T-helper 1 cell treated with Interleukin-12 subunit alpha and Interleukin-12 subunit beta and Interleukin-4 antibody, amounts not matched to agents 30 μg/mL and 1 μg/mL, for 36 hours (primary cell): Measurements from ENCODE around the gene CAPS2.

Experiments used
- H3K27ac Mint-ChIP-seq: one replicate; pipeline ENCODE4 v1.8.0; 2021; ENCODE audit warnings: mild to moderate bottlenecking, mixed read lengths
- H3K27me3 Mint-ChIP-seq: one replicate; pipeline ENCODE4 v1.8.0; 2021; ENCODE audit warnings: low read depth, mixed read lengths
- H3K36me3 Mint-ChIP-seq: one replicate; pipeline ENCODE4 v1.8.0; 2021; ENCODE audit warnings: low read depth, mixed read lengths
- H3K4me1 Mint-ChIP-seq: one replicate; pipeline ENCODE4 v1.8.0; 2021; ENCODE audit warnings: low read depth, mixed read lengths
- H3K4me3 Mint-ChIP-seq: one replicate; pipeline ENCODE4 v1.8.0; 2021; ENCODE audit warnings: mild to moderate bottlenecking, moderate library complexity, mixed read lengths
- H3K9me3 Mint-ChIP-seq: one replicate; pipeline ENCODE4 v1.8.0; 2021; ENCODE audit warnings: mixed read lengths

The CAPS2 gene

GRCh38 chr12:75327642-75328041, 2.5 kb downstream of the CAPS2 start:
- H3K27me3 Mint-ChIP-seq, result peaks cover 33% of the 10 kb centered on the region
- peaks cover 7% of the 10 kb centered on the region for H3K4me1 Mint-ChIP-seq
- H3K36me3 Mint-ChIP-seq, result no peaks in the 10 kb centered on the region
- H3K27ac Mint-ChIP-seq, result no peak overlapping the region
- H3K9me3 Mint-ChIP-seq, result no peaks in the 10 kb centered on the region
- H3K4me3 Mint-ChIP-seq, result no peak overlapping the region

GRCh38 chr12:75323663-75324062, 6.5 kb downstream of the CAPS2 start:
- H3K9me3 Mint-ChIP-seq, result no peaks in the 10 kb centered on the region
- no peaks in the 10 kb centered on the region for H3K36me3 Mint-ChIP-seq
- H3K4me3 Mint-ChIP-seq, result no peak overlapping the region
- H3K4me1 Mint-ChIP-seq, result no peaks in the 10 kb centered on the region
- no peak overlapping the region for H3K27ac Mint-ChIP-seq
- peaks cover 17% of the 10 kb centered on the region for H3K27me3 Mint-ChIP-seq

GRCh38 chr12:75322464-75322863, 7.7 kb downstream of the CAPS2 start:
- Mint-ChIP-seq H3K27me3 (peaks cover 12% of the 10 kb centered on the region), H3K9me3 (no peaks in the 10 kb centered on the region), H3K27ac (no peak overlapping the region), H3K4me1 (no peaks in the 10 kb centered on the region), H3K4me3 (no peak overlapping the region), H3K36me3 (no peaks in the 10 kb centered on the region)

GRCh38 chr12:75317784-75318183, 12.3 kb downstream of the CAPS2 start:
- Mint-ChIP-seq H3K4me3 (no peak overlapping the region), H3K27ac (no peak overlapping the region), H3K27me3 (peaks cover 8% of the 10 kb centered on the region), H3K9me3 (no peaks in the 10 kb centered on the region), H3K36me3 (no peaks in the 10 kb centered on the region), H3K4me1 (no peaks in the 10 kb centered on the region)

GRCh38 chr12:75315518-75315917, 14.6 kb downstream of the CAPS2 start:
- Mint-ChIP-seq H3K27me3 (peaks cover 7% of the 10 kb centered on the region), H3K27ac (no peak overlapping the region), H3K9me3 (no peaks in the 10 kb centered on the region), H3K36me3 (no peaks in the 10 kb centered on the region), H3K4me1 (no peaks in the 10 kb centered on the region), H3K4me3 (no peak overlapping the region)

GRCh38 chr12:75311369-75311768, 18.8 kb downstream of the CAPS2 start:
- Mint-ChIP-seq H3K36me3 (no peaks in the 10 kb centered on the region), H3K9me3 (no peaks in the 10 kb centered on the region), H3K27ac (no peak overlapping the region), H3K27me3 (peaks cover 3% of the 10 kb centered on the region), H3K4me3 (no peak overlapping the region), H3K4me1 (no peaks in the 10 kb centered on the region)

- Mint-ChIP-seq H3K36me3 (no peaks in the 10 kb centered on the region), H3K27me3 (peaks cover 3% of the 10 kb centered on the region), H3K27ac (no peak overlapping the region)
Measured at GRCh38 chr12:75308279-75308678, 21.8 kb downstream of the CAPS2 start.

GRCh38 chr12:75305412-75306332, 24.5 kb downstream of the CAPS2 start:
- Mint-ChIP-seq H3K27me3 (no peaks in the 10 kb centered on the region), H3K36me3 (no peaks in the 10 kb centered on the region), H3K9me3 (no peaks in the 10 kb centered on the region), H3K27ac (no peak overlapping the region), H3K4me3 (no peak overlapping the region), H3K4me1 (no peaks in the 10 kb centered on the region)

More at GRCh38 chr12:75308279-75308678, 21.8 kb downstream of the CAPS2 start:
- Mint-ChIP-seq H3K4me1 (no peaks in the 10 kb centered on the region), H3K9me3 (no peaks in the 10 kb centered on the region), H3K4me3 (no peak overlapping the region)

GRCh38 chr12:75302781-75303180, 27.3 kb downstream of the CAPS2 start:
- Mint-ChIP-seq H3K9me3 (no peaks in the 10 kb centered on the region), H3K36me3 (no peaks in the 10 kb centered on the region), H3K27ac (no peak overlapping the region), H3K4me1 (no peaks in the 10 kb centered on the region), H3K4me3 (no peak overlapping the region), H3K27me3 (no peaks in the 10 kb centered on the region)

- Mint-ChIP-seq H3K4me3 (no peak overlapping the region), H3K36me3 (no peaks in the 10 kb centered on the region), H3K27ac (no peak overlapping the region), H3K9me3 (no peaks in the 10 kb centered on the region), H3K4me1 (no peaks in the 10 kb centered on the region), H3K27me3 (no peaks in the 10 kb centered on the region)
Measured at GRCh38 chr12:75302225-75302624, 27.9 kb downstream of the CAPS2 start.

GRCh38 chr12:75294797-75295196, 35.3 kb downstream of the CAPS2 start:
- Mint-ChIP-seq H3K27ac (no peak overlapping the region), H3K4me3 (no peak overlapping the region), H3K36me3 (no peaks in the 10 kb centered on the region), H3K4me1 (no peaks in the 10 kb centered on the region), H3K27me3 (no peaks in the 10 kb centered on the region), H3K9me3 (no peaks in the 10 kb centered on the region)

- Mint-ChIP-seq H3K9me3 (no peaks in the 10 kb centered on the region), H3K27me3 (no peaks in the 10 kb centered on the region), H3K27ac (no peak overlapping the region), H3K4me3 (no peak overlapping the region), H3K36me3 (no peaks in the 10 kb centered on the region), H3K4me1 (no peaks in the 10 kb centered on the region)
Measured at GRCh38 chr12:75294336-75294735, 35.8 kb downstream of the CAPS2 start.

- Mint-ChIP-seq H3K27me3 (peaks cover 3% of the 10 kb centered on the region), H3K9me3 (no peaks in the 10 kb centered on the region), H3K36me3 (no peaks in the 10 kb centered on the region), H3K4me3 (no peak overlapping the region), H3K4me1 (no peaks in the 10 kb centered on the region), H3K27ac (no peak overlapping the region)
Measured at GRCh38 chr12:75291014-75291413, 39.1 kb downstream of the CAPS2 start.

- no peaks in the 10 kb centered on the region for H3K9me3 Mint-ChIP-seq
- H3K36me3 Mint-ChIP-seq, result no peaks in the 10 kb centered on the region
- H3K27me3 Mint-ChIP-seq, result peaks cover 3% of the 10 kb centered on the region
- H3K4me3 Mint-ChIP-seq, result no peak overlapping the region
- H3K4me1 Mint-ChIP-seq, result no peaks in the 10 kb centered on the region
- H3K27ac Mint-ChIP-seq, result no peak overlapping the region
Measured at GRCh38 chr12:75289753-75290152, 40.4 kb downstream of the CAPS2 start.

GRCh38 chr12:75288860-75289259, 41.3 kb downstream of the CAPS2 start:
- H3K4me1 Mint-ChIP-seq, result no peaks in the 10 kb centered on the region
- no peak overlapping the region for H3K4me3 Mint-ChIP-seq
- H3K36me3 Mint-ChIP-seq, result no peaks in the 10 kb centered on the region
- peaks cover 3% of the 10 kb centered on the region for H3K27me3 Mint-ChIP-seq
- no peaks in the 10 kb centered on the region for H3K9me3 Mint-ChIP-seq
- H3K27ac Mint-ChIP-seq, result no peak overlapping the region
